GM12801 (cell line): Measurements from ENCODE around the gene CCND1.

ENCODE experiments used
- CTCF ChIP-seq: IDR thresholded peaks from one replicate; pipeline ENCODE4 v1.5.1; 2011; ENCODE audit warnings: control low read depth; ENCODE audit not compliant: insufficient read length; ENCODE audit errors: extremely low read depth

The CCND1 gene

GRCh38 chr11:69647390-69647748, 6.4 kb downstream of the CCND1 start:
- TF ChIP-seq CTCF: no peak

GRCh38 chr11:69647761-69648497, 7.0 kb downstream of the CCND1 start:
- TF ChIP-seq CTCF: no peak

- TF ChIP-seq CTCF: no peak
Measured at GRCh38 chr11:69648679-69649575, 8.0 kb downstream of the CCND1 start.

- no peak for TF ChIP-seq CTCF
Measured at GRCh38 chr11:69649576-69649900, 8.6 kb downstream of the CCND1 start.

GRCh38 chr11:69650081-69650831, 9.3 kb downstream of the CCND1 start:
- no peak for TF ChIP-seq CTCF

GRCh38 chr11:69650832-69651344, 9.9 kb downstream of the CCND1 start:
- no peak for TF ChIP-seq CTCF
